K562 (cell line): ENCODE results near the gene SETD7.

ENCODE experiments used
- ATF1 ChIP-seq, 2 experiments: fragments of 450-650 bp in 1 of 2; IDR thresholded peaks; 2 replicates each; pipeline ENCODE4 v1.6.1; 2016; ENCODE audit warnings: missing compliant biosample characterization in 1 of 2, missing genetic modification characterization in 1 of 2
- BHLHE40 ChIP-seq: IDR thresholded peaks from 2 replicates; pipeline ENCODE4 v1.6.1; 2011; ENCODE audit warnings: low read length, improper control_type of control experiment
- CTCF ChIP-seq, 3 experiments: IDR thresholded peaks in 2 of 3; conservative IDR thresholded peaks in 1 of 3; 2 replicates each; pipeline ENCODE4 v1.5.1; 2011 to 2012; ENCODE audit warnings: low read length in 3 of 3, mild to moderate bottlenecking in 3 of 3, control low read depth in 2 of 3, improper control_type of control experiment in 1 of 3, inconsistent platforms in 1 of 3, low read depth in 1 of 3, mixed read lengths in 1 of 3, moderate library complexity in 1 of 3; ENCODE audit not compliant: insufficient read depth in 2 of 3
- EP300 ChIP-seq: IDR thresholded peaks from 2 replicates; pipeline ENCODE4 v1.6.1; 2012; ENCODE audit warnings: low read length, improper control_type of control experiment
- MECOM ChIP-seq: fragments of 250-450 bp; sonication (Bioruptor Pico); IDR thresholded peaks from 2 replicates; pipeline ENCODE4 v1.8.0; 2022; ENCODE audit warnings: inconsistent platforms
- RFX5 ChIP-seq: IDR thresholded peaks from 2 replicates; pipeline ENCODE4 v1.6.1; 2011; ENCODE audit warnings: low read depth, mild to moderate bottlenecking, improper control_type of control experiment, low read length
- STAT5B ChIP-seq: fragments of 250-450 bp; sonication (Bioruptor Pico); IDR thresholded peaks from 2 replicates; pipeline ENCODE4 v1.8.0; 2021; ENCODE audit warnings: mild to moderate bottlenecking, inconsistent platforms
- TBL1XR1 ChIP-seq, 2 experiments: IDR thresholded peaks; 2 replicates each; pipeline ENCODE4 v1.6.1; 2012; ENCODE audit warnings: improper control_type of control experiment in 2 of 2, low read length in 2 of 2, mild to moderate bottlenecking in 1 of 2
- UBTF ChIP-seq, 2 experiments: IDR thresholded peaks; 2 replicates each; pipeline ENCODE4 v1.6.1; 2012; ENCODE audit warnings: improper control_type of control experiment in 2 of 2, low read depth in 2 of 2, low read length in 2 of 2, borderline replicate concordance in 1 of 2
- ZFP30 ChIP-seq: fragments of 250-450 bp; sonication (Bioruptor Pico); IDR thresholded peaks from 2 replicates; pipeline ENCODE4 v1.8.0; 2022; ENCODE audit warnings: moderate library complexity, mild to moderate bottlenecking, inconsistent platforms, borderline replicate concordance
- TF ChIP-seq, protein P1 (sequence below): sonication (generic); formaldehyde crosslinking; IDR thresholded peaks from 2 replicates; pipeline ENCODE4 v1.9.0; 2022; ENCODE audit warnings: mild to moderate bottlenecking, missing genetic modification reagents

- no peak for TF ChIP-seq RFX5
- TF ChIP-seq ATF1 (CRISPR knock-in tag; IDR thresholded peaks at IDR 0.05) = no peak
- no peak for TF ChIP-seq ATF1 (tag; IDR thresholded peaks at IDR 0.05)
- TF ChIP-seq STAT5B = no peak
- TF ChIP-seq EP300 = peak; percentile 20; the same call in 1 of the 2 replicates
- no peak for TF ChIP-seq UBTF (IDR thresholded peaks at IDR 0.05; ENCODE audit: borderline replicate concordance in 1 of 2, low read depth in 2 of 2, low read length in 2 of 2)
- TF ChIP-seq MECOM (CRISPR knock-in tag) = no peak
- TF ChIP-seq BHLHE40 = no peak
- TF ChIP-seq, protein P1, sequence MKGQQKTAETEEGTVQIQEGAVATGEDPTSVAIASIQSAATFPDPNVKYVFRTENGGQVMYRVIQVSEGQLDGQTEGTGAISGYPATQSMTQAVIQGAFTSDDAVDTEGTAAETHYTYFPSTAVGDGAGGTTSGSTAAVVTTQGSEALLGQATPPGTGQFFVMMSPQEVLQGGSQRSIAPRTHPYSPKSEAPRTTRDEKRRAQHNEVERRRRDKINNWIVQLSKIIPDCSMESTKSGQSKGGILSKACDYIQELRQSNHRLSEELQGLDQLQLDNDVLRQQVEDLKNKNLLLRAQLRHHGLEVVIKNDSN (CRISPR knock-in tag) = no peak
- TF ChIP-seq CTCF (IDR thresholded peaks at IDR 0.05 in 2 of 3, conservative IDR thresholded peaks at IDR 0.05 in 1 of 3; ENCODE audit: insufficient read depth in 2 of 3, low read depth in 1 of 3, low read length in 3 of 3) = peak; percentile 64 to 86 (median 73)
- TF ChIP-seq TBL1XR1 (IDR thresholded peaks at IDR 0.05; ENCODE audit: low read length in 2 of 2) = no peak
- no peak for TF ChIP-seq ZFP30 (CRISPR knock-in tag)
Measured at GRCh38 chr4:139603576-139604410, 47.8 kb upstream of the SETD7 start.
